Activated CD8-positive, alpha-beta T cell treated with anti-CD3 and anti-CD28 coated beads, Interleukin-2, amount 10 ng/mL, durations not matched to agents 7 days and 5 days (primary cell): ENCODE results near the gene SMYD3. TPM values are rescaled to one million over a fixed set of nuclear protein-coding genes. Genes with fewer than 3 reads are reported as not detected.

ENCODE experiments used
- ATAC-seq: fragments of 150-1000 bp; cut with Tn5 transposase; one replicate; pipeline ENCODE4 v1.10.0; 2021; ENCODE audit warnings: moderate library complexity
- CTCF ChIA-PET: fragments of 350-600 bp; sonication (Branson Sonifier 250); formaldehyde crosslinking; loops from one replicate; lab custom pipeline; 2021; ENCODE audit warnings: antibody characterized with exemption; lab: Charles Lee
- POLR2A ChIA-PET: fragments of 350-600 bp; sonication (Branson Sonifier 250); formaldehyde crosslinking; loops from one replicate; lab custom pipeline; 2021; ENCODE audit warnings: antibody characterized with exemption; lab: Charles Lee
- DNase-seq: peaks from one replicate; pipeline ENCODE4 v3.0.0-alpha.2; 2020
- H3K27ac Mint-ChIP-seq: one replicate; pipeline ENCODE4 v1.8.0; 2021; ENCODE audit warnings: mild to moderate bottlenecking, mixed read lengths
- H3K27me3 Mint-ChIP-seq: one replicate; pipeline ENCODE4 v1.8.0; 2021; ENCODE audit warnings: low read depth, mixed read lengths
- H3K36me3 Mint-ChIP-seq: one replicate; pipeline ENCODE4 v1.8.0; 2021; ENCODE audit warnings: low read depth, mixed read lengths
- H3K4me1 Mint-ChIP-seq: one replicate; pipeline ENCODE4 v1.8.0; 2021; ENCODE audit warnings: low read depth, mixed read lengths
- H3K4me3 Mint-ChIP-seq: one replicate; pipeline ENCODE4 v1.8.0; 2021; ENCODE audit warnings: mild to moderate bottlenecking, mixed read lengths
- H3K9me3 Mint-ChIP-seq: one replicate; pipeline ENCODE4 v1.8.0; 2022; ENCODE audit warnings: mixed read lengths; ENCODE audit not compliant: insufficient read depth
- total RNA-seq, 2 experiments: library from RNA; stranded (reverse); gene quantifications; one replicate each; pipeline ENCODE4 v1.2.3, GENCODE V29; 2021

SMYD3 gene
- total RNA-seq, 2 experiments from 2014 or later = 22.7 to 23.2 TPM

- ChIA-PET CTCF (interaction anchor here (1.0 kb wide), 1 partner anchor 240 kb away, joined by 3 read pairs; no protein-coding TSS in a partner anchor), POLR2A (no interaction called here)
- Mint-ChIP-seq H3K27ac (no peak overlapping the region), H3K4me3 (no peak overlapping the region), H3K36me3 (no peaks in the 10 kb centered on the region), H3K9me3 (no peaks in the 10 kb centered on the region), H3K4me1 (no peaks in the 10 kb centered on the region), H3K27me3 (no peaks in the 10 kb centered on the region)
- ATAC-seq = no peak
- DNase-seq = no peak
These were observed 197.7 kb downstream of the SMYD3 start for GRCh38 chr1:246309247-246309884.

- no peaks in the 10 kb centered on the region for H3K27me3 Mint-ChIP-seq
- POLR2A ChIA-PET = no interaction called here
- no peaks in the 10 kb centered on the region for H3K36me3 Mint-ChIP-seq
These were observed 198.5 kb downstream of the SMYD3 start for GRCh38 chr1:246308533-246309075.

GRCh38 chr1:246306415-246307037 is 200.6 kb downstream of the SMYD3 start:
- ChIA-PET POLR2A (no interaction called here), CTCF (no interaction called here)
- Mint-ChIP-seq H3K4me3 (no peak overlapping the region), H3K4me1 (no peaks in the 10 kb centered on the region), H3K27me3 (no peaks in the 10 kb centered on the region), H3K9me3 (no peaks in the 10 kb centered on the region), H3K36me3 (no peaks in the 10 kb centered on the region), H3K27ac (no peak overlapping the region)
- no peak for ATAC-seq
- no peak for DNase-seq

More at GRCh38 chr1:246308533-246309075, 198.5 kb downstream of the SMYD3 start:
- Mint-ChIP-seq H3K4me3 (no peak overlapping the region), H3K9me3 (no peaks in the 10 kb centered on the region), H3K4me1 (no peaks in the 10 kb centered on the region), H3K27ac (no peak overlapping the region)
- DNase-seq (no peak), ATAC-seq (no peak)
- CTCF ChIA-PET = no interaction called here

GRCh38 chr1:246304484-246305259 is 202.4 kb downstream of the SMYD3 start:
- H3K4me3 Mint-ChIP-seq = no peak overlapping the region
- H3K36me3 Mint-ChIP-seq = peaks cover under 1% of the 10 kb centered on the region
- no peaks in the 10 kb centered on the region for H3K27me3 Mint-ChIP-seq
- H3K4me1 Mint-ChIP-seq = no peaks in the 10 kb centered on the region
- no peak for DNase-seq
- ChIA-PET POLR2A (no interaction called here), CTCF (no interaction called here)
- no peak overlapping the region for H3K27ac Mint-ChIP-seq
- no peaks in the 10 kb centered on the region for H3K9me3 Mint-ChIP-seq
- ATAC-seq = no peak

- CTCF ChIA-PET = interaction anchor here (0.9 kb wide), 1 partner anchor 53 kb away, joined by 3 read pairs; no protein-coding TSS in a partner anchor
- no peak for DNase-seq
- Mint-ChIP-seq H3K9me3 (no peaks in the 10 kb centered on the region), H3K36me3 (peaks cover 4% of the 10 kb centered on the region), H3K4me1 (no peaks in the 10 kb centered on the region), H3K4me3 (no peak overlapping the region), H3K27ac (no peak overlapping the region), H3K27me3 (no peaks in the 10 kb centered on the region)
- POLR2A ChIA-PET = no interaction called here
- no peak for ATAC-seq
These were observed 204.3 kb downstream of the SMYD3 start for GRCh38 chr1:246302711-246303317.

- POLR2A ChIA-PET = no interaction called here
- Mint-ChIP-seq H3K36me3 (peaks cover 4% of the 10 kb centered on the region), H3K4me1 (no peaks in the 10 kb centered on the region), H3K9me3 (no peaks in the 10 kb centered on the region), H3K4me3 (no peak overlapping the region), H3K27me3 (no peaks in the 10 kb centered on the region), H3K27ac (no peak overlapping the region)
- CTCF ChIA-PET = interaction anchor here (0.9 kb wide), 1 partner anchor 53 kb away, joined by 3 read pairs; no protein-coding TSS in a partner anchor
- ATAC-seq (no peak), DNase-seq (no peak)
These were observed 204.8 kb downstream of the SMYD3 start for GRCh38 chr1:246302251-246302625.

GRCh38 chr1:246301553-246302250 is 205.4 kb downstream of the SMYD3 start:
- H3K27ac Mint-ChIP-seq = no peak overlapping the region

GRCh38 chr1:246300626-246301549 is 206.2 kb downstream of the SMYD3 start:
- Mint-ChIP-seq H3K4me3 (no peak overlapping the region), H3K9me3 (no peaks in the 10 kb centered on the region), H3K27me3 (no peaks in the 10 kb centered on the region), H3K36me3 (peaks cover 4% of the 10 kb centered on the region), H3K4me1 (peaks cover 3% of the 10 kb centered on the region), H3K27ac (no peak overlapping the region)
- ATAC-seq (no peak), DNase-seq (no peak)
- ChIA-PET CTCF (no interaction called here), POLR2A (no interaction called here)

More at GRCh38 chr1:246301553-246302250, 205.4 kb downstream of the SMYD3 start:
- ATAC-seq (no peak), DNase-seq (no peak)
- no peaks in the 10 kb centered on the region for H3K9me3 Mint-ChIP-seq
- H3K27me3 Mint-ChIP-seq = no peaks in the 10 kb centered on the region
- H3K4me3 Mint-ChIP-seq = no peak overlapping the region
- ChIA-PET POLR2A (no interaction called here), CTCF (interaction anchor here (0.9 kb wide), 1 partner anchor 54 kb away, joined by 3 read pairs; no protein-coding TSS in a partner anchor)
- H3K4me1 Mint-ChIP-seq = no peaks in the 10 kb centered on the region
- peaks cover 4% of the 10 kb centered on the region for H3K36me3 Mint-ChIP-seq

GRCh38 chr1:246297279-246298265 is 209.5 kb downstream of the SMYD3 start:
- Mint-ChIP-seq H3K4me3 (no peak overlapping the region), H3K27me3 (no peaks in the 10 kb centered on the region), H3K4me1 (peaks cover 4% of the 10 kb centered on the region), H3K27ac (no peak overlapping the region), H3K9me3 (no peaks in the 10 kb centered on the region), H3K36me3 (peaks cover 4% of the 10 kb centered on the region)
- no peak for DNase-seq
- ATAC-seq = no peak
- ChIA-PET POLR2A (interaction anchor here (0.6 kb wide), 1 partner anchor 274 kb away, joined by 3 read pairs; no protein-coding TSS in a partner anchor), CTCF (no interaction called here)
